MM.1S (cell line): Measurements from ENCODE around the gene MYO1B.

Experiments used
- DNase-seq: peaks from one replicate; pipeline ENCODE4 v3.0.0-alpha.2; 2015
- H2AFZ ChIP-seq: fragments of 300-600 bp; sonication (generic); 2 replicates; pipeline ENCODE4 v1.6.0; 2016; ENCODE audit warnings: antibody characterized with exemption, low read length
- H3F3A ChIP-seq: fragments of 300-600 bp; sonication (generic); 2 replicates; pipeline ENCODE4 v1.6.1; 2016; ENCODE audit warnings: mild to moderate bottlenecking, antibody characterized with exemption, low read length, moderate library complexity, mixed read lengths; ENCODE audit not compliant: insufficient read depth
- H3K27ac ChIP-seq: fragments of 300-600 bp; sonication (generic); 2 replicates; pipeline ENCODE4 v1.5.1; 2016; ENCODE audit warnings: mild to moderate bottlenecking, low read length
- H3K27me3 ChIP-seq: fragments of 300-600 bp; sonication (generic); replicated peaks from 2 replicates; pipeline ENCODE4 v1.6.0; 2016; ENCODE audit warnings: low read length; ENCODE audit not compliant: insufficient read depth
- H3K36me3 ChIP-seq: fragments of 300-600 bp; sonication (generic); replicated peaks from 2 replicates; pipeline ENCODE4 v1.6.1; 2016; ENCODE audit warnings: mild to moderate bottlenecking, low read length, mixed read lengths; ENCODE audit not compliant: insufficient read depth
- H3K4me1 ChIP-seq: fragments of 300-600 bp; sonication (generic); 2 replicates; pipeline ENCODE4 v1.6.1; 2016; ENCODE audit warnings: low read length, mixed read lengths
- H3K4me2 ChIP-seq: fragments of 300-600 bp; sonication (generic); 2 replicates; pipeline ENCODE4 v1.6.0; 2016; ENCODE audit warnings: low read depth, low read length
- H3K4me3 ChIP-seq: fragments of 300-600 bp; sonication (generic); 2 replicates; pipeline ENCODE4 v1.5.1; 2016; ENCODE audit warnings: low read length, mixed read lengths
- H3K79me2 ChIP-seq: fragments of 300-600 bp; sonication (generic); 2 replicates; pipeline ENCODE4 v1.6.1; 2016; ENCODE audit warnings: mixed run types, low read length, mixed read lengths
- H3K9ac ChIP-seq: fragments of 300-600 bp; sonication (generic); 2 replicates; pipeline ENCODE4 v1.6.1; 2016; ENCODE audit warnings: low read length, mixed read lengths
- H3K9me2 ChIP-seq: fragments of 300-600 bp; sonication (generic); replicated peaks from 2 replicates; pipeline ENCODE4 v1.6.1; 2016; ENCODE audit warnings: mild to moderate bottlenecking, low read length, mixed read lengths; ENCODE audit not compliant: insufficient read depth
- H3K9me3 ChIP-seq: fragments of 300-600 bp; sonication (generic); replicated peaks from 2 replicates; pipeline ENCODE4 v1.6.1; 2016; ENCODE audit warnings: mild to moderate bottlenecking, low read length, mixed read lengths; ENCODE audit not compliant: insufficient read depth
- H4K20me1 ChIP-seq: fragments of 300-600 bp; sonication (generic); 2 replicates; pipeline ENCODE4 v1.6.1; 2016; ENCODE audit warnings: mild to moderate bottlenecking, low read length, moderate library complexity, mixed read lengths; ENCODE audit not compliant: insufficient read depth
- EZH2 ChIP-seq: fragments of 300-600 bp; sonication (generic); optimal IDR thresholded peaks from 2 replicates; pipeline ENCODE3; 2017; ENCODE audit warnings: low read depth, mild to moderate bottlenecking, antibody characterized with exemption, low read length, mixed read lengths
- EZH2phosphoT487 ChIP-seq: fragments of 300-600 bp; sonication (generic); IDR thresholded peaks from 2 replicates; pipeline ENCODE4 v1.6.1; 2018; ENCODE audit warnings: antibody characterized with exemption, low read length
- TF ChIP-seq, protein P1 (sequence below): fragments of 300-600 bp; sonication (generic); IDR thresholded peaks from 2 replicates; pipeline ENCODE4 v1.5.1; 2016; ENCODE audit warnings: antibody characterized with exemption, low read length, mixed read lengths

The MYO1B gene

DNA sequence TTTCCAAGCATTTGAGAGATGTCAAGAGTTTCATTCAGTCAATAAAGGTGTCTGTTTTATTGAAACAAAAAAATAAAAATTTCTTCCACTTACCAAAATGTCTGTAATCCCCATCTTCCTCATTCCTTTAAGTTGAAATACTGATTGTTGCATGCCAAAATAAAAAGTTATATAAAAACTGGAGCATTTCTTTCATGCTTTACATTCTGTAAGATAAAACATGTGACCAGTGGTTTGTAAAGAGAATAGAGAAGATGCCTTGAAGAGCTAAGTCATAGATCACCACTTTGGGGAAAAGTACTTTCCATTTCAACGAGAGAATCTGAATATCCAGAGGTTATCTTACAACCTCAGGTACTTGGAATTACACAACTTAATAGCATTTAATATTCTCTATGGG, 35.9 kb upstream of the MYO1B start:
- no peak overlapping the region for H3K4me2 ChIP-seq
- no peaks in the 10 kb centered on the region for H3K9me2 ChIP-seq
- no peaks in the 10 kb centered on the region for H3K9me3 ChIP-seq
- H3K4me1 ChIP-seq = no peaks in the 10 kb centered on the region
- H3F3A ChIP-seq = no peaks in the 10 kb centered on the region
- H3K36me3 ChIP-seq = no peaks in the 10 kb centered on the region
- TF ChIP-seq EZH2phosphoT487 (no peak), EZH2 (no peak)
- TF ChIP-seq, protein P1, sequence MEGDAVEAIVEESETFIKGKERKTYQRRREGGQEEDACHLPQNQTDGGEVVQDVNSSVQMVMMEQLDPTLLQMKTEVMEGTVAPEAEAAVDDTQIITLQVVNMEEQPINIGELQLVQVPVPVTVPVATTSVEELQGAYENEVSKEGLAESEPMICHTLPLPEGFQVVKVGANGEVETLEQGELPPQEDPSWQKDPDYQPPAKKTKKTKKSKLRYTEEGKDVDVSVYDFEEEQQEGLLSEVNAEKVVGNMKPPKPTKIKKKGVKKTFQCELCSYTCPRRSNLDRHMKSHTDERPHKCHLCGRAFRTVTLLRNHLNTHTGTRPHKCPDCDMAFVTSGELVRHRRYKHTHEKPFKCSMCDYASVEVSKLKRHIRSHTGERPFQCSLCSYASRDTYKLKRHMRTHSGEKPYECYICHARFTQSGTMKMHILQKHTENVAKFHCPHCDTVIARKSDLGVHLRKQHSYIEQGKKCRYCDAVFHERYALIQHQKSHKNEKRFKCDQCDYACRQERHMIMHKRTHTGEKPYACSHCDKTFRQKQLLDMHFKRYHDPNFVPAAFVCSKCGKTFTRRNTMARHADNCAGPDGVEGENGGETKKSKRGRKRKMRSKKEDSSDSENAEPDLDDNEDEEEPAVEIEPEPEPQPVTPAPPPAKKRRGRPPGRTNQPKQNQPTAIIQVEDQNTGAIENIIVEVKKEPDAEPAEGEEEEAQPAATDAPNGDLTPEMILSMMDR = no peak
- H3K27me3 ChIP-seq = no peaks in the 10 kb centered on the region
- H3K4me3 ChIP-seq = no peak overlapping the region
- no peak overlapping the region for H2AFZ ChIP-seq
- no peaks in the 10 kb centered on the region for H3K79me2 ChIP-seq
- H3K27ac ChIP-seq = no peak overlapping the region
- H3K9ac ChIP-seq = no peak overlapping the region
- H4K20me1 ChIP-seq = no peaks in the 10 kb centered on the region
- no peak for DNase-seq

GRCh38 chr2:191212119-191212518, 33.1 kb upstream of the MYO1B start:
- Histone ChIP-seq H3K9me2 (no peaks in the 10 kb centered on the region), H3K36me3 (no peaks in the 10 kb centered on the region), H3K4me3 (no peak overlapping the region), H3F3A (no peaks in the 10 kb centered on the region), H4K20me1 (no peaks in the 10 kb centered on the region), H3K79me2 (no peaks in the 10 kb centered on the region), H3K9ac (no peak overlapping the region), H3K9me3 (no peaks in the 10 kb centered on the region), H2AFZ (no peak overlapping the region), H3K27ac (no peak overlapping the region), H3K4me2 (no peak overlapping the region), H3K4me1 (no peaks in the 10 kb centered on the region), H3K27me3 (no peaks in the 10 kb centered on the region)
- DNase-seq = no peak
- no peak for TF ChIP-seq EZH2
- no peak for TF ChIP-seq EZH2phosphoT487
- TF ChIP-seq, protein P1 = no peak

GRCh38 chr2:191213333-191213732, 31.9 kb upstream of the MYO1B start:
- Histone ChIP-seq H3K27ac (no peak overlapping the region), H3K9me2 (no peaks in the 10 kb centered on the region), H3K36me3 (no peaks in the 10 kb centered on the region), H3K9ac (no peak overlapping the region), H3K9me3 (no peaks in the 10 kb centered on the region), H3K4me1 (no peaks in the 10 kb centered on the region), H3K4me3 (no peak overlapping the region), H3K4me2 (no peak overlapping the region), H3F3A (no peaks in the 10 kb centered on the region), H4K20me1 (no peaks in the 10 kb centered on the region), H3K27me3 (no peaks in the 10 kb centered on the region), H3K79me2 (no peaks in the 10 kb centered on the region), H2AFZ (no peak overlapping the region)
- TF ChIP-seq EZH2phosphoT487 (no peak), EZH2 (no peak)
- TF ChIP-seq, protein P1 = no peak
- DNase-seq = no peak
